HepG2 (cell line): ENCODE data around the gene POP7. TPM values are rescaled to one million over a fixed set of nuclear protein-coding genes. Genes with fewer than 3 reads are reported as not detected.
A peak's percentile ranks its signal among the peaks of the same experiment; 100 is the strongest.

ENCODE experiments used
- BCL3 ChIP-seq: sonication (generic); formaldehyde crosslinking; IDR thresholded peaks from 2 replicates; pipeline ENCODE4 v1.5.1; 2020; ENCODE audit warnings: mild to moderate bottlenecking, missing genetic modification reagents, moderate library complexity
- E2F1 ChIP-seq: sonication (generic); formaldehyde crosslinking; IDR thresholded peaks from 2 replicates; pipeline ENCODE4 v1.5.0; 2020; ENCODE audit warnings: missing genetic modification reagents
- GATAD2A ChIP-seq: IDR thresholded peaks from 2 replicates; pipeline ENCODE4 v1.6.1; 2016
- IRF9 ChIP-seq: sonication (generic); formaldehyde crosslinking; IDR thresholded peaks from 2 replicates; pipeline ENCODE4 v1.8.0; 2022; ENCODE audit warnings: missing genetic modification reagents, mild to moderate bottlenecking, borderline replicate concordance
- NCOA1 ChIP-seq: sonication (generic); formaldehyde crosslinking; IDR thresholded peaks from 2 replicates; pipeline ENCODE4 v1.9.0; 2021; ENCODE audit warnings: missing genetic modification reagents
- NFIC ChIP-seq: IDR thresholded peaks from 2 replicates; pipeline ENCODE4 v1.6.1; 2012; ENCODE audit warnings: mild to moderate bottlenecking, low read length, inconsistent platforms
- STAT5B ChIP-seq: sonication (generic); formaldehyde crosslinking; IDR thresholded peaks from 2 replicates; pipeline ENCODE4 v1.4.0; 2020; ENCODE audit warnings: missing genetic modification reagents
- ZBTB37 ChIP-seq: sonication (generic); formaldehyde crosslinking; IDR thresholded peaks from 2 replicates; pipeline ENCODE4 v1.4.0; 2020; ENCODE audit warnings: mild to moderate bottlenecking, missing genetic modification reagents
- ZBTB43 ChIP-seq: sonication (generic); formaldehyde crosslinking; conservative IDR thresholded peaks from 2 replicates; pipeline ENCODE4 v1.4.0; 2020; ENCODE audit warnings: missing genetic modification reagents
- ZFP41 ChIP-seq: sonication (generic); formaldehyde crosslinking; IDR thresholded peaks from 2 replicates; pipeline ENCODE4 v1.4.0; 2020; ENCODE audit warnings: mild to moderate bottlenecking, missing genetic modification reagents, borderline replicate concordance
- ZMYM2 ChIP-seq: sonication (generic); formaldehyde crosslinking; IDR thresholded peaks from 2 replicates; pipeline ENCODE4 v1.8.0; 2022; ENCODE audit warnings: mild to moderate bottlenecking, missing genetic modification reagents
- ZNF138 ChIP-seq: sonication (generic); formaldehyde crosslinking; IDR thresholded peaks from 2 replicates; pipeline ENCODE4 v1.5.0; 2020; ENCODE audit warnings: mild to moderate bottlenecking, low read depth, missing genetic modification reagents
- ZNF564 ChIP-seq: sonication (generic); formaldehyde crosslinking; IDR thresholded peaks from 2 replicates; pipeline ENCODE4 v1.8.1; 2023; ENCODE audit warnings: mild to moderate bottlenecking, missing genetic modification reagents
- ZNF609 ChIP-seq: sonication (generic); formaldehyde crosslinking; IDR thresholded peaks from 2 replicates; pipeline ENCODE4 v1.4.0; 2020; ENCODE audit warnings: mild to moderate bottlenecking, missing genetic modification reagents, borderline replicate concordance
- ZNF710 ChIP-seq: sonication (generic); formaldehyde crosslinking; IDR thresholded peaks from 2 replicates; pipeline ENCODE4 v1.5.0; 2020; ENCODE audit warnings: mild to moderate bottlenecking, missing genetic modification reagents, borderline replicate concordance
- polyA plus RNA-seq, 8 experiments: library from polyadenylated mRNA; depleted of rRNA in 3 of 8; stranded (reverse) in 7 of 8; unstranded in 1 of 8; fragments of >200 nt; fragmentation: Illumina TruSeq in 4 of 8; extraction: Trizol in 4 of 8; gene quantifications; 2 replicates each; pipeline versions ENCODE4 v1.2.1 to v1.2.3, GENCODE V29; 2011 to 2016; ENCODE audit warnings: low read depth in 4 of 8, missing spikeins in 1 of 8, mixed read lengths in 1 of 8; ENCODE audit not compliant: insufficient read depth in 1 of 8
- total RNA-seq, 5 experiments: library from RNA; depleted of rRNA; stranded (reverse); fragments of >200 nt; fragmentation: Illumina TruSeq; extraction: Trizol; gene quantifications; 2 replicates each; pipeline ENCODE4 v1.2.3, GENCODE V29; 2016; ENCODE audit warnings: low read depth in 1 of 5

POP7 gene
- total and polyA plus RNA-seq, 2 of the 13 experiments (the other 11 are each of a cell fraction or from before 2014, with no cell fraction given) = 63.9 to 91.1 TPM

- TF ChIP-seq E2F1 (CRISPR knock-in tag) = peak; percentile 84
- peak; percentile 10; the same call in 1 of the 2 replicates for TF ChIP-seq ZNF609 (CRISPR knock-in tag)
- TF ChIP-seq ZMYM2 (CRISPR knock-in tag) = peak; percentile 64; the same call in 1 of the 2 replicates
- TF ChIP-seq NCOA1 = no peak
- TF ChIP-seq NFIC = no peak
- no peak for TF ChIP-seq ZBTB37 (CRISPR knock-in tag)
- no peak for TF ChIP-seq ZBTB43 (CRISPR knock-in tag)
- no peak for TF ChIP-seq ZFP41
- TF ChIP-seq ZNF564 = no peak
- no peak for TF ChIP-seq BCL3 (CRISPR knock-in tag)
- no peak for TF ChIP-seq ZNF138
- no peak for TF ChIP-seq STAT5B (CRISPR knock-in tag)
- TF ChIP-seq GATAD2A (CRISPR knock-in tag) = peak; percentile 48; the same call in 1 of the 2 replicates
- no peak for TF ChIP-seq ZNF710 (CRISPR knock-in tag)
- no peak for TF ChIP-seq IRF9 (CRISPR knock-in tag)
Observed at GRCh38 chr7:100673302-100673941, 32.5 kb upstream of the POP7 start, which contains the start of gene GNB2 (continued).
